GM21619 (cell line): ENCODE results near the gene C2orf92.
"Not testable (repeated sequence)": the region's sequence is repeated elsewhere in the genome, so short reads cannot be mapped to it uniquely, and the experiment has no call there.

Experiments
- ATAC-seq: cut with Tn5 transposase; IDR thresholded peaks from one replicate; pipeline ENCODE4 v1.9.1; 2021; ENCODE audit not compliant: unreplicated experiment

Gene C2orf92

DNA sequence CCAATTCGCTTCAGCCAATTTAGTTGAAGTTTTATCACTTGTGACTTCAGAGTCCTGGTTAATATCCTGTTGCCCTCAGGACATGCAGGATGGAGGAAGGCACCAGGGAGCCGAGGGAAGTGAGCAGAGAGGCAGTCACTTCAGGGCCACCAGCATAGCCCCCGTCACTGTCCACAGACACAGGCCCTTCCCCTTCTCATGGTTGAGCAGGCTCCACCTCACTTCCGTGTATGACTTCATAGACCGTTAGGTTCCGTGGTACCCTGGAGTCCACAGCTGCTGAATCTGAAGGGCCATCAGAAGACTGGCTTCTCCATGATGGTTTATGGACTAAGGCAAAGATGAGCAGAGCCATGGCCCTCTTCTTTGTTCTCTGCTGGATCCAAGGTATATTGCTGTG is at the start of gene C2orf92:
Gene C2orf92 (plus strand): TSS at position 266 of the 400 bp plus-strand sequence. CDS start 76 bp downstream, at position 342.
- no peak for ATAC-seq

- ATAC-seq, result not testable (repeated sequence)
Observed at GRCh38 chr2:97620492-97620891, 49.0 kb upstream of the C2orf92 start.

GRCh38 chr2:97622976-97623375 is 46.5 kb upstream of the C2orf92 start:
- not testable (repeated sequence) for ATAC-seq

DNA sequence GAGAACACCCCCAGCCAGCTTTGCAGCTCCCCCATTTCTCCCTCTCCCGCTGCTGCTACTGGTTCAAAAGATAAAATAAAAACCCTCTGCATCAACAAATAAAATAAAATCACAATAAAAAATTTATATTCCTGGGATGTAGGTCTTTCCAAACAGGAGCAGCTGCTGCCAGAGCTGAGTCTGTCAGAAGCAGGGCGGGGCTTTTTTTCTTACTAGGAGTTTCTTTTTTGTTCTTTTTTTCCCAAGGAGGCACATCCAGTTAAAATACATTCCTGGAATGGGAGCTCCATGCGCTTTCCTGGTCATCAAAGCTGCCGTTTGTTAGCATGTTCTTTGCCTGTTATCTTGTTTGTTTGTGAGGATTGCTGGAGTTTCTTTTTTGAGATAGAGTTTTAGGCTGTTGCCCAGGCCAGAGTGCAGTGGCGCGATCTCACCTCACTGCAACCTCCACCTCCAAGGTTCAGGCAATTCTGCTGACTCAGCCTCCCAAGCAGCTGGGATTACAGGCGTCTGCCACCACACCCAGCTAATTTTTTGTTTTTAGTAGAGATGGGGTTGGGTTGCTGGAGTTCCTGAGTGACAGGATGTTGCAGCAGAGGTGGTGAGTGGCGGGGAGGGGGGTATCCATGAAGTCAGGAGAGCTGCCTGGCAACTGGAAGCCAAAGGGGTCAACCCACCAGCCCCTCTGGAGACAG is 44.0 kb upstream of the C2orf92 start:
- ATAC-seq, result not testable (repeated sequence)

- not testable (repeated sequence) for ATAC-seq
Observed at GRCh38 chr2:97626049-97626430, 43.5 kb upstream of the C2orf92 start.

DNA sequence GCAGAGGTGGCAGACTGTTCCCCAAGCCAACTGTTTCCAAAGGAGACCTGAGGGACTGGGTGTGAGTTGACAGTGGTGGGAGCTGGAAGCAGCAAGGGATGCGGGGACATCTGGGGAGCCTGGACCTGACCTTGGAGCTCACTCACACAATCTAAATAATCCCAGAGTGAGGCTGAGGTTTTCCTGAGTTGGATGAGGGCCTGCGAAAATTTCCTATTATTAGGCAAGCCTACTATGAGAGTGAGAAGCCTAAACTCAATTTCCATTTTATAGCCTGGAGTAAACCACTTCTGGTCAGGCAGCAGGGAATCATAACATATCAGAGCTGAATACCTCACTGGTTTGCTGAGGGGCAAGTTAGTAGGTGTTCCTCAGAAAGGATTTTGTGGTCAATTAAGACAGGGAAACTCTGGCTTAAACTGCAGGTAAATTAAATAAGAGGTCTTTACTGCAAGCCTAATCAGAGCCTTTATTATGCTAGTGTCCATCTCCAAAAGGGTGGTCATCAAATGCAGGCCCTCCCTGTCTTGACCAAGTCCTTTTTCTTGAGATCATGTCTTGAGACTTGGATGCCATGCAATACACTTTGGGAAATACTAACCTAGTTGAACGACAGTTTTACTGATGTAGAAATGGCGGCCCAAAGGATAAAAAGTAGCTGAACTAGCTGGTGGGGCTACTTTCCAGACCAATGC is 25.3 kb upstream of the C2orf92 start:
- no peak for ATAC-seq

GRCh38 chr2:97645112-97645694 is 24.3 kb upstream of the C2orf92 start:
- peak; percentile 31 for ATAC-seq

GRCh38 chr2:97645695-97646629 is 23.6 kb upstream of the C2orf92 start, which contains the start of gene COX5B:
Gene COX5B (plus strand): TSS chr2:97646062. CDS start chr2:97646087, 25 bp downstream.
- peak; percentile 94 for ATAC-seq

GRCh38 chr2:97646977-97647376 is 22.5 kb upstream of the C2orf92 start:
- ATAC-seq, result no peak

DNA sequence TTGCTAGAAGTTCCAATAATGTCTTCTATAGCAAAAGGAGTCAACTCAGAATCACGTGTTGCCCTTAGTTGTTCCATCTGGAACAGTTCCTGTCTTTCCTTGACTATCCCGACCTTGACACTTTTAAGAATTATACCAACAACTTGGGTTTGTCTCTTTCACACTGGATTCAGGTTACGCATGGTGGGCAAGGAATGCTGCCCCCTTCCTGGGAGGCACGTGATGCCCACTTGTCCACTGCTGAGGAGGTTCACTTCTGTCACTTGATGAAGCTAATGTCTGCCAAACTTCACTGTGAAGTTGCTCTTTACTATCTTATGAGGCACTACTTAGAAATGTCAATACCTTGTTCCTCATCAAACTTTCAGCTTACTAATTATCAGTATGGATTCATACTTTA is 18.4 kb upstream of the C2orf92 start:
- ATAC-seq, result no peak

DNA sequence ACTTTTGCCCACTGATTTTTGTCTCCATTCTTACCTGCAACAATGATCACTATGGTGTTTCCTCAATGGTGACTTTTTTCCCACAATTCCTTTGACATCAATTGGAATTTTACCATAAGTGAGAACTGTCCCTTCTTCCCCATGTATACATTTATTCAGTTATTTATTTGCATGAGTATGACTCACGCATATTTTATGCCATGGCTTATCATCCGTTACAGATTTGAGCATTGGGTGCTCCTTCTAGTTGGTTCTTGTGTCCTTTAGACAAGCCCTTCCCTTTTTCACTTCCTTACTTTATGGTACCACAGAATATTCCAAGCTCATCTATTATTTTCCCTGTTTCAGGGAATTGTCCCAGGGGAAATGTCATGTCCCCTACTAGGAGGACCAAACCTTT is 16.0 kb upstream of the C2orf92 start:
- ATAC-seq, result no peak

GRCh38 chr2:97653874-97654273 is 15.6 kb upstream of the C2orf92 start:
- ATAC-seq, result no peak

- ATAC-seq, result no peak
Observed at GRCh38 chr2:97654309-97654708, 15.2 kb upstream of the C2orf92 start.

DNA sequence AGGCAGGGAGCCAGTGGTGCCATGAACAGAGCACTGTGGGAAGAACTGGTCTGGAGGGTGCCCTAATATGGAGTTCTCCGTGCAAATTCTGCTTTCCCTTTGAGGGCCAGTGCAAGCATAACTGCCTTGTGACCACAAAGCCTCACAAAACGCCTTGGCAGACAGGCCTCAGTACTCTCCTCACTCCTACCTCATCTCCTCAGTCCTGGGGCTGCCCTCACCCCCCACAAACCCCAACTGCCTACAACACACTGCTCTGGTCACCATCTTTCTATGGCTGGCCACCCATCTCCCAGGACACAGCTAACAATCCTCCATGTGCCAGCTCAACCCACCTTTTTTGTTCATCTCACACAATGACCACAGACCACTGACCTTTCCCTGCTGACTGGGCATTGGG is 14.7 kb upstream of the C2orf92 start:
- no peak for ATAC-seq

DNA sequence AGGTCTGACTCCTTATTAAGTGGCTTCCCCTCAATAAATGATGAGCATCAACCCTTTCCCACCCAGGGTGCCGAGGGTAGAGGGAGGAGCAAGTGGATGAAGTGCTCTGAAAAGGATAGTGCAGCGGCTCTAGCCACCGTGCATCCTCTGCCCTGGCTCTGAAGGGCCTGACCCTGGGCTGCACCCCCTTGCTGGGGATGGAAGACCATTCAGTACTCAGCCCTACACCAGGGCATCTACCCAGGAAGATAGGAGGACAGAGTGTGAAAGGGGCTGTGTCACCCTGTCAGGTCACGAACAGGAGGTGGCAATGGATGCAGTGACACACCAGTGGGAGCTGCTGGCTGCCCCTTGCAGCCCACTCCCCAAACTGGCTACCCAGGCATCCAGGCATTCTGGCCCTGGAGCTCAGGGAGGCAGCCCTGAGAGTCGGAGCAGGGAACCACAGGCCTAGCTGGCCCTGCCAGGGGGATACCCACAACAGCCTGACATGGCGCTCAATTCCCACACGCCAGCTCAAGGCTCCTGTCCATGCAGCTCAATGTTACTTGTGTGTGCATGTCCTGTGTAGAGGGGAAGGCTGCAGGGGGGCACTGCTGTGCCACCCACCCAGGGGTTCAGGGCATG is 13.3 kb upstream of the C2orf92 start:
- no peak for ATAC-seq

- ATAC-seq, result no peak
Observed at GRCh38 chr2:97656905-97657587, 12.5 kb upstream of the C2orf92 start.

DNA sequence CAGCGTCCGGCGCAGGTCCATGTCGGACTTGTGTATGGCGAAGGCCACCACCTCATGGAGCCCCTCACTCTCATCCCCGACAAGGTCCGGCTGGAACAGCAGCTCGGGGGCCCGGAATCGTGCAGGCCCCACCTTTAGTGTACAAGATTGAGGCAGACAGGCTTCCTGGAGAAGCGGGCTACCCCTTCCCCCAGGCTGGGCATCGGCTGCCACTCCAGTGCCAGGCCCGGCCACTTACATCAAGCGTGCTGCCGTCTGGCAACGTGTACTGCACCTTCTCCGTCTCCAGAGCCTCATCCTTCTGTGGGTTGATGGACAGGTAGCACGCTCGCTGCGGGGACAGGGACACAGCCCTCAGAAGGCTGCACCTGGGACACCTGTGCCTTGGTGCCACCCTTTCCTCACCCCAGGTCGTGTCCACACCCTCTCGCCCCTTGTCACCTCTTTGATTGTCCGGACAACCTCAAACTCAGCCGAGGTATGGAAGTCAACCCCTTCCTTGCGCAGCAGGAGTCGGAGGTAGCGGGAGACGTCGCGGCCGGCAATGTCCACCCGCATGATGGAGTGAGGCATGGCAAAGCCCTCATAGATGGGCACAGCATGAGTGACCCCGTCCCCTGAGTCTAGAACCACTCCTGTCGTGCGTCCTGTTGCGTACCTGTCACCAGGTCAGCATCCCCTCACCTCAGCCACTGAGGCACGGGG is 11.4 kb upstream of the C2orf92 start:
- ATAC-seq, result no peak

DNA sequence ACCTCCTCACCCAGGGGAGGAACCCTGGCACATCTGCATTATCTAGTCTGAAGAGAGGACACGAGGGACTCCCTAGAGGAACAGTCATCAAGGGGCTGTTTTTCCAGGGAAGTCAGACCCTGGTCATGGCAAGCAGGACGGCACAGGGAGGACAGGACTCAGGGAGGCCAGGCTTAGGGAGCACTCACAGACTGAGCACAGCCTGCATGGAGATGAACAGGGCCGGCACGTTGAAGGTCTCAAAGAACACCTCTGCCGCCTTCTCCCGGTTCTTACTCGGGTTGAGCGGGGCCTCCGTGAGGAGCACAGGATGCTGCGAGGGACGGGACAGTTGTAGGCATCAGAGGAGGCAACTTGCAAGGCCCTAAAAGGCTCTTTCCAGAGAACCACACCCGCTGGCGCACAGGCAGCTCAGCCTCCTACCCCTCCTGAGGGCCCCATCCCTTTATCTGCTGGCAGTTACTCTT is 10.8 kb upstream of the C2orf92 start:
- no peak for ATAC-seq
